Panc1 (cell line): Measurements from ENCODE around the gene ZNHIT3. TPM values are rescaled to one million over a fixed set of nuclear protein-coding genes. Genes with fewer than 3 reads are reported as not detected.
A peak's percentile ranks its signal among the peaks of the same experiment; 100 is the strongest.

ENCODE experiments used
- ATAC-seq: fragments of 200-7000 bp; cut with Tn5 transposase; 2 replicates; pipeline ENCODE4 v1.9.1; 2020; ENCODE audit warnings: mild to moderate bottlenecking, moderate library complexity
- BruUV-seq: library from RNA; stranded (reverse); fragments of 400-500 nt; replicated peaks from 2 replicates; lab custom pipeline; 2021; lab: Mats Ljungman, UMichigan
- CTCF ChIA-PET: fragments of 300-600 bp; sonication (Branson Sonifier 250); formaldehyde crosslinking; loops from one replicate; lab custom pipeline; 2022; ENCODE audit warnings: antibody characterized with exemption; lab: Charles Lee
- POLR2A ChIA-PET: fragments of 300-600 bp; sonication (Branson Sonifier 250); formaldehyde crosslinking; loops from one replicate; lab custom pipeline; 2022; ENCODE audit warnings: antibody characterized with exemption; lab: Charles Lee
- DNase-seq: peaks from one replicate; pipeline ENCODE4 v3.0.0-alpha.2; 2010; ENCODE audit warnings: low read depth, low spot score
- H3K27ac ChIP-seq: 2 replicates; pipeline ENCODE4 v1.5.1; 2011; ENCODE audit warnings: mild to moderate bottlenecking, low read length, inconsistent platforms
- H3K27me3 ChIP-seq: fragments of 200-500 bp; sonication (Bioruptor generic); 2 replicates; pipeline ENCODE4 v1.6.0; 2014; ENCODE audit warnings: low read length, inconsistent platforms; ENCODE audit not compliant: control insufficient read depth, insufficient read depth
- H3K36me3 ChIP-seq: fragments of 200-500 bp; sonication (Bioruptor generic); 2 replicates; pipeline ENCODE4 v1.5.1; 2014; ENCODE audit warnings: inconsistent platforms, mild to moderate bottlenecking, low read length, moderate library complexity; ENCODE audit not compliant: control insufficient read depth, insufficient read depth
- H3K4me1 ChIP-seq: 2 replicates; pipeline ENCODE4 v1.5.1; 2011; ENCODE audit warnings: inconsistent platforms, mild to moderate bottlenecking, low read length, moderate library complexity; ENCODE audit not compliant: control insufficient read depth, insufficient read depth
- H3K4me3 ChIP-seq, 2 experiments: 2 replicates each; pipeline ENCODE4 v1.5.1; 2011 to 2012; ENCODE audit warnings: low read depth in 2 of 2, low read length in 2 of 2, mild to moderate bottlenecking in 2 of 2, inconsistent platforms in 1 of 2, moderate library complexity in 1 of 2
- H3K9me3 ChIP-seq: fragments of 200-500 bp; sonication (Bioruptor generic); 2 replicates; pipeline ENCODE4 v1.5.1; 2014; ENCODE audit warnings: low read depth, mild to moderate bottlenecking, inconsistent platforms, low read length, moderate library complexity; ENCODE audit not compliant: control insufficient read depth, insufficient read depth
- CTCF ChIP-seq: fragments of 450-650 bp; IDR thresholded peaks from 2 replicates; pipeline ENCODE4 v1.5.1; 2017; ENCODE audit warnings: mild to moderate bottlenecking
- POLR2AphosphoS5 ChIP-seq: IDR thresholded peaks from 2 replicates; pipeline ENCODE4 v1.6.1; 2012; ENCODE audit warnings: mild to moderate bottlenecking, low read depth, low read length, moderate library complexity
- REST ChIP-seq, 2 experiments: IDR thresholded peaks; 2 replicates each; pipeline ENCODE4 v1.6.1; 2011 to 2012; ENCODE audit warnings: low read depth in 2 of 2, control low read depth in 1 of 2, low read length in 1 of 2, mild to moderate bottlenecking in 1 of 2, moderate library complexity in 1 of 2; ENCODE audit not compliant: insufficient read depth in 1 of 2
- SIN3A ChIP-seq: IDR thresholded peaks from 2 replicates; pipeline ENCODE4 v1.6.1; 2012; ENCODE audit warnings: low read depth, mild to moderate bottlenecking, low read length, moderate library complexity, borderline replicate concordance; ENCODE audit not compliant: insufficient read depth
- TCF7L2 ChIP-seq: IDR thresholded peaks from 2 replicates; pipeline ENCODE4 v1.6.1; 2011; ENCODE audit warnings: mild to moderate bottlenecking, low read depth, low read length, inconsistent platforms
- in situ Hi-C: cut with HindIII; loops from 2 replicates; pipeline ENCODE4 v1.10.0; 2016; ENCODE audit warnings: low sequenced_read_pairs, low pct_unique_long_range_greater_than_20kb
- intact Hi-C: fragments of 100-400 bp; cut with micrococcal nuclease; formaldehyde crosslinking; loops from one replicate; pipeline ENCODE4 v1.10.0; 2022; ENCODE audit not compliant: unreplicated experiment
- total RNA-seq: library from RNA; stranded (reverse); gene quantifications from one replicate; pipeline ENCODE4 v1.2.1, GENCODE V29; 2021; ENCODE audit not compliant: unreplicated experiment

ZNHIT3 gene
- total RNA-seq, 1 experiment from 2014 or later: 16.8 TPM

- intact Hi-C loops (no loop called here), in situ Hi-C loops (no loop called here)
- ATAC-seq (no peak), DNase-seq (no peak)
- no peak overlapping the region for H3K27ac ChIP-seq
- no peak overlapping the region for H3K4me3 ChIP-seq
- H3K27me3 ChIP-seq: peaks cover 2% of the 10 kb centered on the region; the same call in 1 of the 2 replicates
- no peak for TF ChIP-seq TCF7L2
- TF ChIP-seq POLR2AphosphoS5: no peak
- H3K9me3 ChIP-seq: no peaks in the 10 kb centered on the region
- BruUV-seq: no TSS peak
- H3K36me3 ChIP-seq: no peaks in the 10 kb centered on the region
- ChIA-PET CTCF (no interaction called here), POLR2A (no interaction called here)
- no peaks in the 10 kb centered on the region for H3K4me1 ChIP-seq
These were observed 25.0 kb upstream of the ZNHIT3 start for GRCh38 chr17:36461330-36462110.

- no peaks in the 10 kb centered on the region for H3K9me3 ChIP-seq
- DNase-seq (no peak), ATAC-seq (peak; percentile 81)
- H3K4me1 ChIP-seq: no peaks in the 10 kb centered on the region
- POLR2A ChIA-PET: no interaction called here
- H3K36me3 ChIP-seq: no peaks in the 10 kb centered on the region
- H3K4me3 ChIP-seq: no peak overlapping the region
- H3K27ac ChIP-seq: no peak overlapping the region
- intact Hi-C loops (no loop called here), in situ Hi-C loops (no loop called here)
- peaks cover 2% of the 10 kb centered on the region; the same call in 1 of the 2 replicates for H3K27me3 ChIP-seq
- CTCF ChIA-PET: no interaction called here
- TF ChIP-seq TCF7L2 (no peak), CTCF (no peak), SIN3A (no peak), REST (IDR thresholded peaks at IDR 0.05; ENCODE audit: insufficient read depth in 1 of 2, low read depth in 2 of 2, low read length in 1 of 2) (peak; percentile 88 to 91), POLR2AphosphoS5 (no peak)
- no TSS peak for BruUV-seq
These were observed 22.3 kb upstream of the ZNHIT3 start for GRCh38 chr17:36463916-36464764.
